H1 (cell line): ENCODE results near the gene TAF5. TPM values are rescaled to one million over a fixed set of nuclear protein-coding genes. Genes with fewer than 3 reads are reported as not detected.

Experiments used
- CTCF ChIA-PET: fragments of 300-600 bp; sonication (Branson Sonifier 250); formaldehyde crosslinking; loops from one replicate; lab custom pipeline; 2021; ENCODE audit not compliant: partially characterized antibody; lab: Charles Lee
- POLR2A ChIA-PET: fragments of 300-600 bp; sonication (Branson Sonifier 250); formaldehyde crosslinking; loops from one replicate; lab custom pipeline; 2021; ENCODE audit warnings: inconsistent platforms; ENCODE audit not compliant: partially characterized antibody; lab: Charles Lee
- DNase-seq, 2 experiments: peaks; one replicate each; pipeline versions ENCODE4 v3.0.0 to v3.0.0-alpha.2; 2010 to 2022; ENCODE audit warnings: low spot score in 2 of 2, low read depth in 1 of 2, mixed read lengths in 1 of 2
- FAIRE-seq: peaks from 2 replicates; lab custom pipeline; 2011; peaks lifted over from hg19 to GRCh38; lab: Jason Lieb, UNC
- H2AFZ ChIP-seq: 2 replicates; pipeline ENCODE4 v1.8.1; 2012; ENCODE audit warnings: low read length, inconsistent platforms
- H2AK5ac ChIP-seq: 2 replicates; pipeline ENCODE4 v1.6.1; 2013; ENCODE audit warnings: low read depth, low read length
- H2BK120ac ChIP-seq: replicated peaks from 2 replicates; pipeline ENCODE3; 2013; ENCODE audit warnings: low read depth, low read length, inconsistent platforms
- H2BK12ac ChIP-seq: 2 replicates; pipeline ENCODE4 v1.6.1; 2013; ENCODE audit warnings: low read depth, low read length
- H2BK15ac ChIP-seq: 2 replicates; pipeline ENCODE4 v1.6.1; 2013; ENCODE audit warnings: low read length
- H2BK20ac ChIP-seq: 2 replicates; pipeline ENCODE4 v1.6.1; 2013; ENCODE audit warnings: low read length
- H2BK5ac ChIP-seq: 2 replicates; pipeline ENCODE4 v1.6.1; 2013; ENCODE audit warnings: low read depth, low read length
- H3K14ac ChIP-seq: 2 replicates; pipeline ENCODE4 v1.6.1; 2013; ENCODE audit warnings: inconsistent platforms; ENCODE audit not compliant: insufficient read length
- H3K18ac ChIP-seq: 2 replicates; pipeline ENCODE4 v1.6.1; 2013; ENCODE audit warnings: low read length; ENCODE audit errors: extremely low read depth
- H3K23ac ChIP-seq: 2 replicates; pipeline ENCODE4 v1.6.1; 2013; ENCODE audit warnings: inconsistent platforms; ENCODE audit not compliant: insufficient read length
- H3K23me2 ChIP-seq: 2 replicates; pipeline ENCODE4 v1.6.1; 2013; ENCODE audit warnings: low read depth, low read length
- H3K27ac ChIP-seq: 2 replicates; pipeline ENCODE4 v1.6.1; 2011; ENCODE audit warnings: low read depth, low read length, inconsistent platforms
- H3K27me3 ChIP-seq, 4 experiments: replicated peaks in 1 of 4; 1 replicate in 1 of 4; 2 replicates in 3 of 4; pipeline versions ENCODE4 v1.6.1 to v1.8.1; 2011 to 2013; ENCODE audit warnings: low read length in 3 of 4, mild to moderate bottlenecking in 3 of 4, inconsistent platforms in 2 of 4, mixed read lengths in 2 of 4, moderate library complexity in 1 of 4; ENCODE audit not compliant: control insufficient read depth in 3 of 4, insufficient read depth in 3 of 4; ENCODE audit errors: extremely low read depth in 1 of 4
- H3K36me3 ChIP-seq, 4 experiments: 2 replicates each; pipeline versions ENCODE4 v1.6.1 to v1.8.1; 2011 to 2013; ENCODE audit warnings: mild to moderate bottlenecking in 4 of 4, low read length in 3 of 4, moderate library complexity in 2 of 4, control low read depth in 1 of 4, inconsistent platforms in 1 of 4; ENCODE audit not compliant: insufficient read depth in 4 of 4, control insufficient read depth in 2 of 4
- H3K4ac ChIP-seq: replicated peaks from 2 replicates; pipeline ENCODE3; 2013; ENCODE audit warnings: low read length, low read depth, mixed read lengths, inconsistent platforms; ENCODE audit not compliant: insufficient read length
- H3K4me1 ChIP-seq, 4 experiments: replicated peaks in 1 of 4; 1 replicate in 1 of 4; 2 replicates in 3 of 4; pipeline versions ENCODE4 v1.6.1 to v1.8.1; 2011 to 2013; ENCODE audit warnings: low read length in 3 of 4, inconsistent platforms in 2 of 4, mixed read lengths in 1 of 4; ENCODE audit not compliant: insufficient read depth in 4 of 4, control insufficient read depth in 3 of 4
- H3K4me2 ChIP-seq, 2 experiments: 2 replicates each; pipeline versions ENCODE4 v1.6.1 to v1.8.1; 2011 to 2013; ENCODE audit warnings: low read depth in 2 of 2, low read length in 2 of 2, control low read depth in 1 of 2, inconsistent platforms in 1 of 2, mild to moderate bottlenecking in 1 of 2; ENCODE audit not compliant: insufficient read depth in 1 of 2
- H3K4me3 ChIP-seq, 4 experiments: fragments of 200-600, 300-600 bp in 1 of 4; sonication (generic), shearing (Covaris generic), sonication (Bioruptor Twin) in 1 of 4; 2 replicates each; pipeline versions ENCODE4 v1.5.1 to v1.8.1; 2011 to 2016; ENCODE audit warnings: low read length in 4 of 4, low read depth in 3 of 4, control low read depth in 2 of 4, inconsistent platforms in 2 of 4, mild to moderate bottlenecking in 2 of 4, mixed read lengths in 1 of 4, moderate library complexity in 1 of 4; ENCODE audit not compliant: insufficient read depth in 2 of 4; ENCODE audit errors: extremely low read depth in 1 of 4
- H3K56ac ChIP-seq: replicated peaks from 2 replicates; pipeline ENCODE3; 2013; ENCODE audit warnings: low read depth, mild to moderate bottlenecking, mixed read lengths, low read length, inconsistent platforms; ENCODE audit not compliant: insufficient read length
- H3K79me1 ChIP-seq: 2 replicates; pipeline ENCODE4 v1.6.1; 2013; ENCODE audit warnings: low read depth, low read length, control low read depth
- H3K79me2 ChIP-seq, 2 experiments: 2 replicates each; pipeline versions ENCODE4 v1.6.1 to v1.8.1; 2012 to 2013; ENCODE audit warnings: low read length in 2 of 2, mild to moderate bottlenecking in 2 of 2, inconsistent platforms in 1 of 2; ENCODE audit not compliant: insufficient read depth in 2 of 2, control insufficient read depth in 1 of 2
- H3K9ac ChIP-seq, 4 experiments: replicated peaks in 1 of 4; 1 replicate in 1 of 4; 2 replicates in 3 of 4; pipeline versions ENCODE4 v1.6.1 to v1.8.1; 2011 to 2013; ENCODE audit warnings: low read depth in 3 of 4, low read length in 3 of 4, control low read depth in 2 of 4, mild to moderate bottlenecking in 2 of 4, moderate library complexity in 2 of 4, inconsistent platforms in 1 of 4; ENCODE audit errors: extremely low read depth in 1 of 4
- H3K9me3 ChIP-seq, 2 experiments: 2 replicates each; pipeline versions ENCODE4 v1.6.1 to v1.8.1; 2012 to 2013; ENCODE audit warnings: mild to moderate bottlenecking in 2 of 2, moderate library complexity in 2 of 2, control low read depth in 1 of 2, inconsistent platforms in 1 of 2, low read depth in 1 of 2, low read length in 1 of 2, mixed read lengths in 1 of 2; ENCODE audit not compliant: insufficient read depth in 2 of 2
- H4K20me1 ChIP-seq, 2 experiments: replicated peaks in 1 of 2; 2 replicates each; pipeline versions ENCODE3 to v1.8.1; 2011 to 2013; ENCODE audit warnings: inconsistent platforms in 2 of 2, low read length in 2 of 2, mild to moderate bottlenecking in 1 of 2; ENCODE audit not compliant: insufficient read depth in 2 of 2, control insufficient read depth in 1 of 2
- H4K5ac ChIP-seq: 2 replicates; pipeline ENCODE4 v1.6.1; 2013; ENCODE audit warnings: low read length, low read depth, mixed read lengths, inconsistent platforms; ENCODE audit not compliant: insufficient read length
- H4K8ac ChIP-seq: 2 replicates; pipeline ENCODE4 v1.8.0; 2013; ENCODE audit warnings: mild to moderate bottlenecking, moderate library complexity, low read length, inconsistent platforms; ENCODE audit not compliant: insufficient read depth; ENCODE audit errors: extremely low read depth
- H4K91ac ChIP-seq: replicated peaks from 2 replicates; pipeline ENCODE3; 2013; ENCODE audit warnings: low read length, mixed read lengths, inconsistent platforms; ENCODE audit not compliant: insufficient read length
- ASH2L ChIP-seq: fragments of 200-600, 300-600 bp; sonication (generic); IDR thresholded peaks from one replicate; pipeline ENCODE4 v1.7.1; 2017; ENCODE audit warnings: low read length
- CREB1 ChIP-seq: IDR thresholded peaks from 2 replicates; pipeline ENCODE4 v1.6.1; 2012; ENCODE audit warnings: inconsistent platforms
- KDM1A ChIP-seq: fragments of 200-600, 300-600 bp; sonication (generic); IDR thresholded peaks from 2 replicates; pipeline ENCODE4 v1.7.1; 2016; ENCODE audit warnings: mild to moderate bottlenecking, low read length, borderline replicate concordance
- MAX ChIP-seq: IDR thresholded peaks from 2 replicates; pipeline ENCODE4 v1.6.1; 2012; ENCODE audit warnings: inconsistent platforms
- NRF1 ChIP-seq: IDR thresholded peaks from 2 replicates; pipeline ENCODE4 v1.6.1; 2011; ENCODE audit warnings: mild to moderate bottlenecking, low read depth, low read length, improper control_type of control experiment
- POLR2A ChIP-seq, 2 experiments: IDR thresholded peaks; 1 replicate in 1 of 2; 2 replicates in 1 of 2; pipeline ENCODE4 v1.6.1; 2011; ENCODE audit warnings: low read depth in 2 of 2, low read length in 2 of 2, mild to moderate bottlenecking in 2 of 2; ENCODE audit errors: control extremely low read depth in 1 of 2
- POLR2AphosphoS5 ChIP-seq: IDR thresholded peaks from 2 replicates; pipeline ENCODE4 v1.6.1; 2011; ENCODE audit warnings: low read depth, low read length
- RBBP5 ChIP-seq: IDR thresholded peaks from 2 replicates; pipeline ENCODE4 v1.7.1; 2012; ENCODE audit warnings: low read depth, mild to moderate bottlenecking, inconsistent platforms, low read length, moderate library complexity, borderline replicate concordance
- SIX5 ChIP-seq: IDR thresholded peaks from 2 replicates; pipeline ENCODE4 v1.6.1; 2011; ENCODE audit warnings: mild to moderate bottlenecking, low read depth, low read length
- TAF1 ChIP-seq: IDR thresholded peaks from 2 replicates; pipeline ENCODE4 v1.6.1; 2011; ENCODE audit warnings: mild to moderate bottlenecking, low read depth, low read length
- TBP ChIP-seq: IDR thresholded peaks from 2 replicates; pipeline ENCODE4 v1.6.1; 2011; ENCODE audit warnings: low read depth, low read length, improper control_type of control experiment
- YY1 ChIP-seq: IDR thresholded peaks from 2 replicates; pipeline ENCODE4 v1.6.1; 2011; ENCODE audit warnings: low read depth, mild to moderate bottlenecking, low read length
- WGBS, 2 experiments: shearing (Covaris generic) in 1 of 2; methylation state at CpG; one replicate each; pipeline versions ENCODE4 v1.1.6 to v1.1.7; 2013 to 2015; ENCODE audit warnings: low lambda C conversion rate in 2 of 2, mixed read lengths in 2 of 2, inconsistent platforms in 1 of 2, low coverage in 1 of 2, missing lambda C conversion rate in 1 of 2; ENCODE audit not compliant: insufficient replicate concordance in 2 of 2, insufficient coverage in 1 of 2, insufficient read length in 1 of 2; ENCODE audit errors: extremely low coverage in 1 of 2, missing lambda C conversion rate in 1 of 2; 5-methylcytosine and 5-hydroxymethylcytosine counted together
- polyA plus RNA-seq, 7 experiments: library from polyadenylated mRNA; depleted of rRNA in 3 of 7; stranded (reverse) in 5 of 7; unstranded in 2 of 7; fragments of >200 nt in 5 of 7; fragments of 200-250 nt in 2 of 7; gene quantifications; 1 replicate in 5 of 7; 2 replicates in 1 of 7; 4 replicates in 1 of 7; pipeline versions ENCODE4 v1.2.1 to v1.2.3, GENCODE V29; 2011 to 2013; ENCODE audit warnings: missing spikeins in 2 of 7, mixed read lengths in 2 of 7
- total RNA-seq: library from RNA; stranded (reverse); fragmentation: NEBNext Ultra II Directional; extraction: Animal tissue kit (Norgen Biotek cat#: 25700); gene quantifications from 2 replicates; pipeline ENCODE4 v1.2.1, GENCODE V29; 2021

TAF5 gene
- total and polyA plus RNA-seq, 2 of the 8 experiments (the other 6 are each of a cell fraction or from before 2014, with no cell fraction given) = 5.8 to 15.6 TPM

- Histone ChIP-seq H3K18ac (peak within 1 kb of the TSS; percentile 95), H4K5ac (peak within 1 kb of the TSS; percentile 89), H2AFZ (peak within 1 kb of the TSS; percentile 97), H3K79me1 (no peaks in the 10 kb centered on the region), H3K4me1 (peaks cover 0 to 3% (median 1%) of the 10 kb centered on the region in 4 experiments; a peak in 4 of 7 replicates), H2BK12ac (no peak within 1 kb of the TSS), H2BK20ac (no peak within 1 kb of the TSS), H2BK5ac (no peak within 1 kb of the TSS), H2BK120ac (no peak within 1 kb of the TSS), H3K14ac (no peak within 1 kb of the TSS), H3K27me3 (no peaks in the 10 kb centered on the region), H3K79me2 (peaks cover 0 to 4% of the 10 kb centered on the region in 2 experiments; a peak in 2 of 4 replicates), H3K9ac (peak within 1 kb of the TSS; percentile 71 to 85 (median 79)), H4K91ac (peak within 1 kb of the TSS; percentile 65), H4K8ac (peak within 1 kb of the TSS; percentile 89; the same call in 1 of the 2 replicates), H3K4ac (no peak within 1 kb of the TSS), H3K36me3 (peaks cover 0 to 21% (median 12%) of the 10 kb centered on the region in 4 experiments; a peak in 4 of 8 replicates), H3K9me3 (no peaks in the 10 kb centered on the region), H3K23ac (no peak within 1 kb of the TSS), H3K4me2 (peak within 1 kb of the TSS; percentile 72 to 83), H2AK5ac (no peak within 1 kb of the TSS), H3K23me2 (peaks cover 4% of the 10 kb centered on the region; the same call in 1 of the 2 replicates), H4K20me1 (no peaks in the 10 kb centered on the region), H2BK15ac (no peak within 1 kb of the TSS), H3K4me3 (peak within 1 kb of the TSS; percentile 72 to 83 (median 76)), H3K27ac (peak within 1 kb of the TSS; percentile 45; the same call in 1 of the 2 replicates), H3K56ac (peak within 1 kb of the TSS; percentile 6)
- WGBS, 2 experiments = 2% methylated on average over 64 of the region's 82 CpGs; no CpG with 5 or more reads in 1 of the 2 experiments
- DNase-seq (peak; percentile 70 to 96), FAIRE-seq (no peak)
- ChIA-PET CTCF (interaction anchor here (0.6 kb wide), 1 partner anchor 9 kb away, joined by 4 read pairs; no protein-coding TSS in a partner anchor), POLR2A (interaction anchor here (0.6 to 2.7 kb wide), 6 partner anchors 17 to 647 kb away, joined by 3 to 14 read pairs (median 3); partner anchors contain the start of genes ATP5MK and TAF5)
- TF ChIP-seq KDM1A = no peak
- TF ChIP-seq CREB1 = peak; percentile 83
- TF ChIP-seq POLR2AphosphoS5 = 0 out of 2 replicates have a peak, but pooled peaks have one; percentile 36
- TF ChIP-seq POLR2A (IDR thresholded peaks at IDR 0.05; ENCODE audit: control extremely low read depth in 1 of 2, low read depth in 2 of 2, low read length in 2 of 2) = peak in 1 of 2 experiments; percentile 56; a peak in 2 of 3 replicates
- peak; percentile 66 for TF ChIP-seq ASH2L
- TF ChIP-seq YY1 = peak; percentile 45; the same call in 1 of the 2 replicates
- peak; percentile 46; the same call in 1 of the 2 replicates for TF ChIP-seq SIX5
- peak; percentile 53 for TF ChIP-seq TAF1
- TF ChIP-seq RBBP5 = 0 out of 2 replicates have a peak, but pooled peaks have one; percentile 54
- peak; percentile 34; the same call in 1 of the 2 replicates for TF ChIP-seq TBP
- TF ChIP-seq NRF1 = peak; percentile 80
- peak; percentile 91 for TF ChIP-seq MAX
These were observed 17.1 kb upstream of the TAF5 start, which contains the start of gene PCGF6 for GRCh38 chr10:103350517-103351260. TSS of gene PCGF6 (minus strand) at chr10:103351140. CDS start at chr10:103351066, 74 bp downstream.
